Neural progenitor cell (in vitro differentiated cells): ENCODE results near the gene GRIK2. TPM values are rescaled to one million over a fixed set of nuclear protein-coding genes. Genes with fewer than 3 reads are reported as not detected.

Source experiments
- DNase-seq: peaks from one replicate; pipeline ENCODE4 v3.0.0-alpha.2; 2016; ENCODE audit warnings: low spot score
- H2AFZ ChIP-seq: fragments of 200-600 bp; sonication (generic); replicated peaks from 2 replicates; pipeline ENCODE4 v1.6.1; 2016; ENCODE audit warnings: antibody characterized with exemption
- H3F3A ChIP-seq: fragments of 200-600 bp; sonication (generic); 2 replicates; pipeline ENCODE4 v1.6.1; 2016; ENCODE audit warnings: antibody characterized with exemption, low read depth
- H3K27ac ChIP-seq: fragments of 200-600 bp; sonication (generic); 2 replicates; pipeline ENCODE4 v1.5.1; 2016; ENCODE audit warnings: mild to moderate bottlenecking
- H3K27me3 ChIP-seq: fragments of 200-600 bp; sonication (generic); 2 replicates; pipeline ENCODE4 v1.6.1; 2016; ENCODE audit warnings: mild to moderate bottlenecking, moderate library complexity
- H3K36me3 ChIP-seq: fragments of 200-600 bp; sonication (generic); 2 replicates; pipeline ENCODE4 v1.5.1; 2016
- H3K4me1 ChIP-seq: fragments of 200-600 bp; sonication (generic); 2 replicates; pipeline ENCODE4 v1.6.1; 2016; ENCODE audit warnings: mixed run types
- H3K4me2 ChIP-seq: fragments of 200-600 bp; sonication (generic); 2 replicates; pipeline ENCODE4 v1.6.1; 2016
- H3K4me3 ChIP-seq: fragments of 200-600 bp; sonication (generic); 2 replicates; pipeline ENCODE4 v1.5.1; 2016
- H3K79me2 ChIP-seq: fragments of 200-600 bp; sonication (generic); 2 replicates; pipeline ENCODE4 v1.6.1; 2016; ENCODE audit warnings: low read depth
- H3K9ac ChIP-seq: fragments of 200-600 bp; sonication (generic); 2 replicates; pipeline ENCODE4 v1.6.1; 2016
- H3K9me3 ChIP-seq: fragments of 200-600 bp; sonication (generic); 2 replicates; pipeline ENCODE4 v1.5.1; 2016; ENCODE audit warnings: low read depth
- H4K20me1 ChIP-seq: fragments of 200-600 bp; sonication (generic); 2 replicates; pipeline ENCODE4 v1.6.1; 2016; ENCODE audit warnings: low read depth
- H3K27ac Mint-ChIP-seq: 3 replicates; pipeline ENCODE4 v1.8.0; 2021; ENCODE audit warnings: mixed read lengths
- H3K27me3 Mint-ChIP-seq: 2 replicates; pipeline ENCODE4 v1.8.0; 2022; ENCODE audit warnings: low read depth, mild to moderate bottlenecking, inconsistent platforms, moderate library complexity, mixed read lengths; ENCODE audit not compliant: insufficient read depth
- H3K36me3 Mint-ChIP-seq: 3 replicates; pipeline ENCODE4 v1.8.0; 2021; ENCODE audit warnings: mixed read lengths
- H3K4me1 Mint-ChIP-seq: 3 replicates; pipeline ENCODE4 v1.8.0; 2021; ENCODE audit warnings: mixed read lengths
- H3K4me3 Mint-ChIP-seq: 3 replicates; pipeline ENCODE4 v1.8.0; 2021; ENCODE audit warnings: mild to moderate bottlenecking, moderate library complexity, mixed read lengths
- H3K9me3 Mint-ChIP-seq: 3 replicates; pipeline ENCODE4 v1.8.0; 2020; ENCODE audit warnings: mixed read lengths
- EZH2 ChIP-seq: fragments of 200-600 bp; sonication (generic); IDR thresholded peaks from 2 replicates; pipeline ENCODE4 v1.6.1; 2017; ENCODE audit warnings: antibody characterized with exemption, mild to moderate bottlenecking, moderate library complexity
- EZH2phosphoT487 ChIP-seq: fragments of 200-600 bp; sonication (generic); IDR thresholded peaks from 2 replicates; pipeline ENCODE4 v1.6.1; 2017; ENCODE audit warnings: antibody characterized with exemption
- total RNA-seq: library from RNA; depleted of rRNA; stranded (reverse); fragments of >200 nt; gene quantifications from 2 replicates; pipeline ENCODE4 v1.2.3, GENCODE V29; 2015; ENCODE audit warnings: low replicate concordance
- TF ChIP-seq, protein P1 (sequence below): fragments of 200-600 bp; sonication (generic); IDR thresholded peaks from 2 replicates; pipeline ENCODE4 v1.5.1; 2017; ENCODE audit warnings: antibody characterized with exemption, mild to moderate bottlenecking

Gene GRIK2
- total RNA-seq, 1 donor from 2014 or later: 0.88 TPM

DNA sequence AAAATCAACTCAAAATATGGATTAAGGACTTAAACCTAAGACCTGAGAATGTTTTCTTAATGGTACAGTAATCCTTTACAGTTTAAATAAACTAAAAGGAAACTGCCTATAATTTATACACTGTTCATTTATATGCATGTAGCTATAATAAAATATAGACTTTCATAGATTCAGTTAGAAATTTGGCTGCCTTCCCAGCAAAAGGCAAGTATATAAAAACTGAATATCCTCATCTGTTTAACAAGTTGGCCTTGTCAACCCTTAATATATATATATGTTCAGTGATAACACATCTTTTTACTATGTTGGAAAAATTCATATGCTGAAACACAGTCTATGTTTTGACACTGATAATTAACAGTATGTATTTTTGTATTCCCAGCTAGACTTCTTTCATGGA, 123.1 kb downstream of the GRIK2 start:
- Histone ChIP-seq H3K9me3 (no peaks in the 10 kb centered on the region), H4K20me1 (no peaks in the 10 kb centered on the region), H3K27ac (no peak overlapping the region), H2AFZ (no peak overlapping the region), H3K4me3 (no peak overlapping the region), H3K36me3 (no peaks in the 10 kb centered on the region), H3F3A (no peaks in the 10 kb centered on the region), H3K4me2 (no peak overlapping the region), H3K79me2 (no peaks in the 10 kb centered on the region), H3K4me1 (no peaks in the 10 kb centered on the region), H3K9ac (no peak overlapping the region), H3K27me3 (no peaks in the 10 kb centered on the region)
- Mint-ChIP-seq H3K27me3 (no peaks in the 10 kb centered on the region), H3K27ac (no peak overlapping the region), H3K36me3 (no peaks in the 10 kb centered on the region), H3K4me3 (no peak overlapping the region), H3K4me1 (no peaks in the 10 kb centered on the region), H3K9me3 (no peaks in the 10 kb centered on the region)
- no peak for DNase-seq
- TF ChIP-seq EZH2phosphoT487: no peak
- TF ChIP-seq, protein P1, sequence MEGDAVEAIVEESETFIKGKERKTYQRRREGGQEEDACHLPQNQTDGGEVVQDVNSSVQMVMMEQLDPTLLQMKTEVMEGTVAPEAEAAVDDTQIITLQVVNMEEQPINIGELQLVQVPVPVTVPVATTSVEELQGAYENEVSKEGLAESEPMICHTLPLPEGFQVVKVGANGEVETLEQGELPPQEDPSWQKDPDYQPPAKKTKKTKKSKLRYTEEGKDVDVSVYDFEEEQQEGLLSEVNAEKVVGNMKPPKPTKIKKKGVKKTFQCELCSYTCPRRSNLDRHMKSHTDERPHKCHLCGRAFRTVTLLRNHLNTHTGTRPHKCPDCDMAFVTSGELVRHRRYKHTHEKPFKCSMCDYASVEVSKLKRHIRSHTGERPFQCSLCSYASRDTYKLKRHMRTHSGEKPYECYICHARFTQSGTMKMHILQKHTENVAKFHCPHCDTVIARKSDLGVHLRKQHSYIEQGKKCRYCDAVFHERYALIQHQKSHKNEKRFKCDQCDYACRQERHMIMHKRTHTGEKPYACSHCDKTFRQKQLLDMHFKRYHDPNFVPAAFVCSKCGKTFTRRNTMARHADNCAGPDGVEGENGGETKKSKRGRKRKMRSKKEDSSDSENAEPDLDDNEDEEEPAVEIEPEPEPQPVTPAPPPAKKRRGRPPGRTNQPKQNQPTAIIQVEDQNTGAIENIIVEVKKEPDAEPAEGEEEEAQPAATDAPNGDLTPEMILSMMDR: no peak
- TF ChIP-seq EZH2: no peak

GRCh38 chr6:101517632-101518031, 124.1 kb downstream of the GRIK2 start:
- H3K4me1 Mint-ChIP-seq: no peaks in the 10 kb centered on the region
- Histone ChIP-seq H3K36me3 (no peaks in the 10 kb centered on the region), H3F3A (no peaks in the 10 kb centered on the region), H2AFZ (no peak overlapping the region), H3K79me2 (no peaks in the 10 kb centered on the region), H3K4me3 (no peak overlapping the region), H4K20me1 (no peaks in the 10 kb centered on the region), H3K4me1 (no peaks in the 10 kb centered on the region), H3K9ac (no peak overlapping the region), H3K4me2 (no peak overlapping the region), H3K27ac (no peak overlapping the region), H3K27me3 (no peaks in the 10 kb centered on the region), H3K9me3 (no peaks in the 10 kb centered on the region)
- H3K36me3 Mint-ChIP-seq: no peaks in the 10 kb centered on the region
- no peaks in the 10 kb centered on the region for H3K9me3 Mint-ChIP-seq
- no peak overlapping the region for H3K27ac Mint-ChIP-seq
- H3K27me3 Mint-ChIP-seq: no peaks in the 10 kb centered on the region
- H3K4me3 Mint-ChIP-seq: no peak overlapping the region
- DNase-seq: no peak
- TF ChIP-seq, protein P1: no peak
- no peak for TF ChIP-seq EZH2
- no peak for TF ChIP-seq EZH2phosphoT487

DNA sequence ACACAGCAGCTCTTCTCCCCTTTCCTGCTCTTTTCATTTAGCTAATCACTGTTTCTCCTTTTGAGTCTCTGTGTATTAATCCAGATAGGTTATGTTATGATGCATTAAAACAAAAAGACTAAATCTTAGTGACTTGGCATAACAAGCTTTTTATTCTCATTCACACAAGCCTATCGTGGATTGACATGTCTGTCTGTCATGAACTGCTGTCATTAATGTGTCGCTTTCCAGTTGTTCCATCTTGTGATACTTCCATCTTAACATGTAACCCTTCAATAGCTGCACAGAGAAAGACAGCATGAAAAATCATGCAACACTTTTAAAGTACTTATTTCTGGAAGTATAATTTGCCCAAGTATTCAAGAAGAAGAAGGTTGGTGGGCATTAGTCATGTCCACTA, 128.7 kb downstream of the GRIK2 start:
- H3K4me2 ChIP-seq: no peak overlapping the region
- no peak overlapping the region for H3K27ac ChIP-seq
- no peaks in the 10 kb centered on the region for H3K27me3 Mint-ChIP-seq
- H3K4me3 Mint-ChIP-seq: no peak overlapping the region
- H3K9ac ChIP-seq: no peak overlapping the region
- no peaks in the 10 kb centered on the region for H3K36me3 Mint-ChIP-seq
- no peak overlapping the region for H3K4me3 ChIP-seq
- no peaks in the 10 kb centered on the region for H3K36me3 ChIP-seq
- H2AFZ ChIP-seq: no peak overlapping the region
- H3K79me2 ChIP-seq: no peaks in the 10 kb centered on the region
- no peaks in the 10 kb centered on the region for H3K4me1 Mint-ChIP-seq
- H3K27ac Mint-ChIP-seq: no peak overlapping the region
- TF ChIP-seq, protein P1: no peak
- H3F3A ChIP-seq: no peaks in the 10 kb centered on the region
- H4K20me1 ChIP-seq: no peaks in the 10 kb centered on the region
- DNase-seq: no peak
- H3K9me3 ChIP-seq: no peaks in the 10 kb centered on the region
- no peaks in the 10 kb centered on the region for H3K9me3 Mint-ChIP-seq
- H3K27me3 ChIP-seq: no peaks in the 10 kb centered on the region
- H3K4me1 ChIP-seq: no peaks in the 10 kb centered on the region

DNA sequence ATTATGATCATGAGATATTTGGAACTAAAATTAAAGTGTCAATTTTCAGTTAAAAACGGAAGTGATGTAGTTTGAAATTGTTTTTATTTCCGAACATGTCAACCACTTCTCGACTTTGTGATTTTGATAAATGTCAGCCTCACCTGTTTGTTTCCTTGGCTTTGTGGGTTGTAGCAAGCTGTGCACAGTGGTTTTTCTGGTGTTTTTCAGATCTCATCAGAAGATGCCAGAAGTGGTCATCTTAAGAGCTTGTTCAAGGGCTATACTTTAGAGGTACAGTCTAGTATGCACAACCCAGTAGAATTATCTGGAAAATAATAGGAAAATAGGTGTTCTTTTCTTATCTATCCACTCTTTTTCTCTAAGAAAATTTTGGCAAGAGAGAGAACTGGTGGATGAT, 134.0 kb downstream of the GRIK2 start:
- Histone ChIP-seq H3K4me3 (no peak overlapping the region), H3K4me2 (no peak overlapping the region), H3F3A (no peaks in the 10 kb centered on the region), H3K79me2 (no peaks in the 10 kb centered on the region), H3K4me1 (no peaks in the 10 kb centered on the region), H3K9ac (no peak overlapping the region), H3K27me3 (no peaks in the 10 kb centered on the region), H3K36me3 (no peaks in the 10 kb centered on the region), H4K20me1 (no peaks in the 10 kb centered on the region), H2AFZ (no peak overlapping the region), H3K27ac (no peak overlapping the region), H3K9me3 (no peaks in the 10 kb centered on the region)
- H3K4me3 Mint-ChIP-seq: no peak overlapping the region
- no peak for DNase-seq
- no peaks in the 10 kb centered on the region for H3K4me1 Mint-ChIP-seq
- no peaks in the 10 kb centered on the region for H3K27me3 Mint-ChIP-seq
- no peaks in the 10 kb centered on the region for H3K36me3 Mint-ChIP-seq
- TF ChIP-seq EZH2 (no peak), EZH2phosphoT487 (no peak)
- TF ChIP-seq, protein P1: no peak
- no peak overlapping the region for H3K27ac Mint-ChIP-seq
- H3K9me3 Mint-ChIP-seq: no peaks in the 10 kb centered on the region
